HEK293T (cell line): ENCODE measurements around the gene HOXD13.

Experiments
- ARNT ChIP-seq: fragments of 450-650 bp; IDR thresholded peaks from 2 replicates; pipeline ENCODE4 v1.6.1; 2017; ENCODE audit warnings: mild to moderate bottlenecking
- BHLHE40 ChIP-seq: fragments of 450-650 bp; IDR thresholded peaks from 2 replicates; pipeline ENCODE4 v1.6.1; 2016; ENCODE audit warnings: mild to moderate bottlenecking, moderate library complexity, borderline replicate concordance
- FOXA1 ChIP-seq: fragments of 450-650 bp; IDR thresholded peaks from 2 replicates; pipeline ENCODE4 v1.6.1; 2016; ENCODE audit warnings: mild to moderate bottlenecking
- HDGF ChIP-seq: fragments of 450-650 bp; IDR thresholded peaks from 2 replicates; pipeline ENCODE4 v1.6.1; 2017; ENCODE audit warnings: antibody characterized with exemption, borderline replicate concordance
- NFRKB ChIP-seq: fragments of 450-650 bp; IDR thresholded peaks from 2 replicates; pipeline ENCODE4 v1.6.1; 2016; ENCODE audit warnings: mild to moderate bottlenecking, moderate library complexity
- SP1 ChIP-seq: fragments of 450-650 bp; IDR thresholded peaks from 2 replicates; pipeline ENCODE4 v1.6.1; 2017
- SUZ12 ChIP-seq: fragments of 450-650 bp; IDR thresholded peaks from 2 replicates; pipeline ENCODE4 v1.6.1; 2016; ENCODE audit warnings: mild to moderate bottlenecking
- ZNF384 ChIP-seq: fragments of 450-650 bp; IDR thresholded peaks from 2 replicates; pipeline ENCODE4 v1.6.1; 2016

- no peak for TF ChIP-seq FOXA1
- TF ChIP-seq ARNT, result no peak
- TF ChIP-seq BHLHE40, result no peak
- no peak for TF ChIP-seq ZNF384
- TF ChIP-seq SP1, result no peak
- no peak for TF ChIP-seq HDGF
- TF ChIP-seq NFRKB, result no peak
- no peak for TF ChIP-seq SUZ12
These were observed 42.5 kb downstream of the HOXD13 start for GRCh38 chr2:176135035-176135440.
